ENCODE measurements around the gene SACM1L. TPM values are rescaled to one million over a fixed set of nuclear protein-coding genes. Genes with fewer than 3 reads are reported as not detected.

The SACM1L gene
- total and polyA plus RNA-seq, 2 of the 4 experiments (the other 2 are of a cell fraction): 19.0 to 40.9 TPM

GRCh38 chr3:45776301-45776595 lies 87.1 kb downstream of the SACM1L start:
- Histone ChIP-seq H3K27me3 (ENCODE audit: control insufficient read depth, insufficient read depth, low read length) (peaks cover 80% of the 10 kb centered on the region), H3K4me3 (ENCODE audit: insufficient read depth, low read depth, low read length) (no peak overlapping the region)
- WGBS, 2 experiments (ENCODE audit: extremely low coverage in 2 of 2, insufficient read length in 1 of 2): 33% methylated on average over 1 of the region's 3 CpGs; no CpG with 5 or more reads in 1 of the 2 experiments

More at GRCh38 chr3:45776301-45776595, 87.1 kb downstream of the SACM1L start:
- Histone ChIP-seq H4K8ac (ENCODE audit: low read depth in 2 of 2, low read length in 2 of 2) (no peak overlapping the region), H2BK20ac (ENCODE audit: low read depth, low read length) (no peak overlapping the region), H3K9me3 (ENCODE audit: control insufficient read depth, insufficient read depth, low read length) (peaks cover 5% of the 10 kb centered on the region; the same call in 1 of the 2 replicates), H3K27ac (ENCODE audit: insufficient read depth, low read length) (no peak overlapping the region), H3K79me1 (ENCODE audit: low read depth in 1 of 2, low read length in 2 of 2) (no peaks in the 10 kb centered on the region), H3K4me1 (ENCODE audit: control insufficient read depth, insufficient read depth, low read length) (no peaks in the 10 kb centered on the region), H3K14ac (replicated peaks; ENCODE audit: low read depth, low read length) (no peak overlapping the region), H3K56ac (ENCODE audit: extremely low read depth, insufficient read depth, low read length) (no peak overlapping the region), H3K9me1 (ENCODE audit: insufficient read depth, low read length) (no peaks in the 10 kb centered on the region), H3K36me3 (ENCODE audit: control insufficient read depth, insufficient read depth, low read length) (no peaks in the 10 kb centered on the region), H3K18ac (ENCODE audit: low read depth, low read length) (no peak overlapping the region), H4K5ac (ENCODE audit: low read depth, low read length) (no peak overlapping the region), H2BK15ac (ENCODE audit: low read depth, low read length) (no peak overlapping the region), H2AK9ac (replicated peaks; ENCODE audit: low read depth, low read length, poor library complexity) (no peak overlapping the region), H3K9ac (ENCODE audit: low read depth, low read length) (no peak overlapping the region), H2AFZ (replicated peaks; ENCODE audit: low read length, poor library complexity) (no peak overlapping the region), H2BK5ac (ENCODE audit: low read depth, low read length, poor library complexity, severe bottlenecking) (no peak overlapping the region), H3K4ac (ENCODE audit: low read depth, low read length) (no peak overlapping the region), H2BK120ac (ENCODE audit: low read depth, low read length) (no peak overlapping the region), H3K4me2 (ENCODE audit: low read depth, low read length) (no peak overlapping the region), H4K20me1 (ENCODE audit: insufficient read depth, low read length) (no peaks in the 10 kb centered on the region), H2AK5ac (ENCODE audit: low read depth, low read length) (no peak overlapping the region), H4K91ac (ENCODE audit: insufficient read depth, low read depth, low read length) (no peak overlapping the region), H3K23ac (ENCODE audit: low read depth, low read length) (no peak overlapping the region)
- ChIA-PET CTCF (no interaction called here), POLR2A (ENCODE audit: unreplicated experiment) (no interaction called here)
- ATAC-seq (ENCODE audit: low read depth) (no peak), DNase-seq (no peak)
- BruUV-seq (replicated peaks): no TSS peak
- in situ Hi-C loops (cut with MboI; ENCODE audit: low sequenced_read_pairs) (no loop called here), dilution Hi-C loops (cut with HindIII; ENCODE audit: low sequenced_read_pairs, unreplicated experiment) (no loop called here), intact Hi-C loops (cut with micrococcal nuclease) (no loop called here)
- TF ChIP-seq NFE2L2 (IDR thresholded peaks at IDR 0.05; ENCODE audit: low read depth, low read length) (no peak), CEBPB (IDR thresholded peaks at IDR 0.05; ENCODE audit: low read depth, low read length) (no peak), RAD21 (IDR thresholded peaks at IDR 0.05; ENCODE audit: low read length) (no peak), RFX5 (IDR thresholded peaks at IDR 0.05; ENCODE audit: low read depth, low read length) (no peak), MAFK (IDR thresholded peaks at IDR 0.05; ENCODE audit: low read depth, low read length) (no peak), CHD1 (IDR thresholded peaks at IDR 0.05; ENCODE audit: low read depth, low read length) (no peak)

Data from IMR-90 (cell line).